Mesenchymal stem cell (in vitro differentiated cells and primary cell): ENCODE measurements around the gene WDR31.

Source experiments
- DNase-seq: peaks from one replicate; pipeline ENCODE4 v3.0.0-alpha.2; 2013
- H2AFZ ChIP-seq: one replicate; pipeline ENCODE4 v1.6.1; 2013; ENCODE audit warnings: low read depth, mild to moderate bottlenecking, control low read depth, inconsistent platforms, low read length, moderate library complexity
- H2AK5ac ChIP-seq: 2 replicates; pipeline ENCODE4 v1.6.1; 2013; ENCODE audit warnings: low read length, moderate library complexity, mild to moderate bottlenecking, inconsistent platforms; ENCODE audit not compliant: severe bottlenecking
- H2BK120ac ChIP-seq: one replicate; pipeline ENCODE4 v1.6.1; 2013; ENCODE audit warnings: low read depth, mild to moderate bottlenecking, inconsistent platforms, low read length, moderate library complexity
- H2BK12ac ChIP-seq, 2 experiments: one replicate each; pipeline ENCODE4 v1.6.1; 2013; ENCODE audit warnings: inconsistent platforms in 2 of 2, low read length in 2 of 2, mild to moderate bottlenecking in 2 of 2, moderate library complexity in 2 of 2, control low read depth in 1 of 2
- H2BK15ac ChIP-seq: one replicate; pipeline ENCODE4 v1.6.1; 2013; ENCODE audit warnings: mild to moderate bottlenecking, low read depth, inconsistent platforms; ENCODE audit not compliant: poor library complexity, severe bottlenecking
- H2BK5ac ChIP-seq: 2 replicates; pipeline ENCODE4 v1.6.1; 2013; ENCODE audit warnings: low read depth, mild to moderate bottlenecking, low read length, control low read depth, inconsistent platforms; ENCODE audit not compliant: poor library complexity, severe bottlenecking
- H3K14ac ChIP-seq, 2 experiments: one replicate each; pipeline ENCODE4 v1.6.1; 2013; ENCODE audit warnings: inconsistent platforms in 2 of 2, low read length in 2 of 2, control low read depth in 1 of 2, mild to moderate bottlenecking in 1 of 2, moderate library complexity in 1 of 2
- H3K18ac ChIP-seq, 2 experiments: one replicate each; pipeline ENCODE4 v1.6.1; 2013; ENCODE audit warnings: inconsistent platforms in 2 of 2, low read length in 2 of 2, control low read depth in 1 of 2, low read depth in 1 of 2, mild to moderate bottlenecking in 1 of 2
- H3K23ac ChIP-seq, 2 experiments: one replicate each; pipeline ENCODE4 v1.6.1; 2013; ENCODE audit warnings: inconsistent platforms in 2 of 2, low read length in 2 of 2, mild to moderate bottlenecking in 2 of 2, moderate library complexity in 2 of 2, control low read depth in 1 of 2
- H3K27ac ChIP-seq: 2 replicates; pipeline ENCODE4 v1.5.1; 2013; ENCODE audit warnings: mild to moderate bottlenecking, moderate library complexity, low read length, control low read depth, inconsistent platforms; ENCODE audit not compliant: poor library complexity, severe bottlenecking
- H3K27me3 ChIP-seq, 2 experiments: 2 replicates each; pipeline versions ENCODE4 v1.6.1 to v1.7.0; 2013; ENCODE audit warnings: low read length in 2 of 2, mild to moderate bottlenecking in 2 of 2, moderate library complexity in 2 of 2, control low read depth in 1 of 2, inconsistent platforms in 1 of 2; ENCODE audit not compliant: control insufficient read depth in 1 of 2, insufficient read depth in 1 of 2
- H3K36me3 ChIP-seq, 2 experiments: 2 replicates each; pipeline versions ENCODE4 v1.6.1 to v1.7.0; 2013; ENCODE audit warnings: low read length in 2 of 2, control low read depth in 1 of 2, inconsistent platforms in 1 of 2, low read depth in 1 of 2, mild to moderate bottlenecking in 1 of 2; ENCODE audit not compliant: insufficient read depth in 2 of 2, control insufficient read depth in 1 of 2
- H3K4ac ChIP-seq, 2 experiments: one replicate each; pipeline ENCODE4 v1.6.1; 2013; ENCODE audit warnings: inconsistent platforms in 2 of 2, low read length in 2 of 2, mild to moderate bottlenecking in 2 of 2, moderate library complexity in 2 of 2, control low read depth in 1 of 2, low read depth in 1 of 2
- H3K4me1 ChIP-seq: 2 replicates; pipeline ENCODE4 v1.6.1; 2013; ENCODE audit warnings: low read depth, low read length, control low read depth; ENCODE audit not compliant: control insufficient read depth, insufficient read depth
- H3K4me2 ChIP-seq: 2 replicates; pipeline ENCODE4 v1.6.1; 2013; ENCODE audit warnings: low read length, mild to moderate bottlenecking, inconsistent platforms; ENCODE audit not compliant: poor library complexity, severe bottlenecking
- H3K4me3 ChIP-seq, 2 experiments: 2 replicates each; pipeline versions ENCODE4 v1.5.1 to v1.7.0; 2013; ENCODE audit warnings: low read length in 2 of 2, mild to moderate bottlenecking in 2 of 2, control low read depth in 1 of 2, low read depth in 1 of 2; ENCODE audit not compliant: insufficient read depth in 1 of 2
- H3K79me1 ChIP-seq: replicated peaks from 2 replicates; pipeline ENCODE4 v1.6.1; 2013; ENCODE audit warnings: mild to moderate bottlenecking, control low read depth, low read length, inconsistent platforms; ENCODE audit not compliant: poor library complexity, severe bottlenecking
- H3K9ac ChIP-seq: 2 replicates; pipeline ENCODE4 v1.7.0; 2013; ENCODE audit warnings: mild to moderate bottlenecking, low read length, moderate library complexity
- H3K9me3 ChIP-seq: 2 replicates; pipeline ENCODE4 v1.7.0; 2013; ENCODE audit warnings: mild to moderate bottlenecking, low read length; ENCODE audit not compliant: control insufficient read depth
- H4K8ac ChIP-seq: one replicate; pipeline ENCODE4 v1.6.1; 2013; ENCODE audit warnings: inconsistent platforms, mild to moderate bottlenecking, low read length, moderate library complexity
- H4K91ac ChIP-seq: one replicate; pipeline ENCODE4 v1.6.1; 2013; ENCODE audit warnings: mild to moderate bottlenecking, low read length, inconsistent platforms
- WGBS: methylation state at CpG from one replicate; pipeline ENCODE4 v1.1.7; 2013; ENCODE audit warnings: mixed read lengths; 5-methylcytosine and 5-hydroxymethylcytosine counted together

The WDR31 gene

DNA sequence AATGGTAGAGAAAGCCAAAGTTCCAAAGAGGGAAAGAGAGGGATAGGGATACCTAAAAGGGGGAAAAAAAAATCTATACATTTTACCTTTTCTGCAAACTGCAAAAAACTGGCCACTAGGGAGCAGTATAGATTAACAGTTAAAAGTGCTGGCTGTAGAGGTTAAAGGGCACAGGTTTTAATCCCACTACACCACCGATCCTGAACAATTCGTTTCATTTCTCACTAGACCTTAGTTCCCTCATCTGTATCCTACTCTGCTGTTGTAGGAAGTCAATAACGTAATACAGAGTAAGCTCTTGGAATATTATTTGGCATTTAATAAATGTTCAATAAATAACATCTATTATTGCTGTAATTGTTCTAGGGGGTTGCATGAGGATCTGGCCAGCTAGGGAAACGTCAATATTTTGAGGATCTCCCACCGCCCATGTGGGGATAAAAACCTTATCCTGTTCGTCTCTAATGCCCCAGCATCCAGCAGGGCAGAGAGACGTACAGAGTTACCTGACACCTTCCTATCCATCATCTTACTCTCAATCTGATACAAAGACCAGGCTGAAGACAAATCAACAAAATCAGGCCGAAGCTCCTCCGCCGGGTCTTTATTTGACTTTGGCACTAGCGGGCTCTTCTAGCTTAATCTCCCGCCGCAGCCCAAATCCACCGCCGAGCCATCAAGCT is 65.5 kb downstream of the WDR31 start:
- WGBS: 0% methylated on average over 12 of the region's 15 CpGs
- H2BK120ac ChIP-seq: peak overlapping the region; percentile 23
- no peak overlapping the region for H3K23ac ChIP-seq
- no peaks in the 10 kb centered on the region for H3K9me3 ChIP-seq
- H3K4ac ChIP-seq: peak overlapping the region in 1 of 2 experiments; percentile 6
- H3K36me3 ChIP-seq: peaks cover 26 to 62% of the 10 kb centered on the region in 2 experiments
- H2AFZ ChIP-seq: no peak overlapping the region
- H2BK12ac ChIP-seq: peak overlapping the region in 1 of 2 experiments; percentile 31
- no peaks in the 10 kb centered on the region for H3K4me1 ChIP-seq
- no peak overlapping the region for H4K91ac ChIP-seq
- no peak overlapping the region for H2AK5ac ChIP-seq
- H3K9ac ChIP-seq: peak overlapping the region; percentile 98
- H3K4me3 ChIP-seq: peak overlapping the region; percentile 65 to 98
- peak overlapping the region; percentile 34 for H2BK5ac ChIP-seq
- H3K18ac ChIP-seq: peak overlapping the region in 1 of 2 experiments; percentile 55
- peak overlapping the region; percentile 76 for H4K8ac ChIP-seq
- peak; percentile 80 for DNase-seq
- H3K14ac ChIP-seq: no peak overlapping the region
- H3K4me2 ChIP-seq: peak overlapping the region; percentile 95
- peak overlapping the region; percentile 84 for H2BK15ac ChIP-seq
- H3K79me1 ChIP-seq: peaks cover 23% of the 10 kb centered on the region
- no peaks in the 10 kb centered on the region for H3K27me3 ChIP-seq
- H3K27ac ChIP-seq: peak overlapping the region; percentile 84

DNA sequence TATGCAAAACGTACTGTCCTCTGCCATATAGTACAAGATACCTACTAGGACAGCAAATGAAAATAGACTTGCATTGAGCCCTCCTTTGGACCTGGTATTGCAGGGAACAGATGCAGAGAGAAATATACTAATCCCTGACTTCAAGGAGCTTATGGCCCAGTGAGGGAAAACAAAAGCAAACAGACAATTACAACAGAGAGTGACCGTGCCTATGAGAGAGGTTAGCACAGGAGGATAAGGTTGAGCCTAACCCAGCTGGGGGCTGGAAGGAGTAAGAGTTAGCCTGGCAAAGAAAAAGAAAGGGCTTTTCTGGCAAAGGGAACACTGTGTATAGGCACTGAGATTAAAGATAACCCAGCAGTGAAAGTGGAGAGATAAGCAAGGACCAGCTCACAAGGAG is 70.2 kb downstream of the WDR31 start:
- no peak overlapping the region for H2BK5ac ChIP-seq
- H3K9ac ChIP-seq: no peak overlapping the region
- no peaks in the 10 kb centered on the region for H3K9me3 ChIP-seq
- H4K8ac ChIP-seq: no peak overlapping the region
- 100% methylated on average over 1 of the region's 2 CpGs for WGBS
- no peak overlapping the region for H3K18ac ChIP-seq
- no peaks in the 10 kb centered on the region for H3K27me3 ChIP-seq
- H3K27ac ChIP-seq: no peak overlapping the region
- H3K36me3 ChIP-seq: peaks cover 23 to 75% of the 10 kb centered on the region in 2 experiments
- no peak overlapping the region for H2BK120ac ChIP-seq
- H3K14ac ChIP-seq: no peak overlapping the region
- H2BK15ac ChIP-seq: no peak overlapping the region
- H3K4ac ChIP-seq: no peak overlapping the region
- no peak overlapping the region for H2AFZ ChIP-seq
- H2AK5ac ChIP-seq: no peak overlapping the region
- no peak overlapping the region for H4K91ac ChIP-seq
- H3K4me1 ChIP-seq: no peaks in the 10 kb centered on the region
- no peak overlapping the region for H3K4me3 ChIP-seq
- H3K23ac ChIP-seq: no peak overlapping the region
- no peak for DNase-seq
- H3K4me2 ChIP-seq: no peak overlapping the region
- H2BK12ac ChIP-seq: no peak overlapping the region
- H3K79me1 ChIP-seq: peaks cover 19% of the 10 kb centered on the region

DNA sequence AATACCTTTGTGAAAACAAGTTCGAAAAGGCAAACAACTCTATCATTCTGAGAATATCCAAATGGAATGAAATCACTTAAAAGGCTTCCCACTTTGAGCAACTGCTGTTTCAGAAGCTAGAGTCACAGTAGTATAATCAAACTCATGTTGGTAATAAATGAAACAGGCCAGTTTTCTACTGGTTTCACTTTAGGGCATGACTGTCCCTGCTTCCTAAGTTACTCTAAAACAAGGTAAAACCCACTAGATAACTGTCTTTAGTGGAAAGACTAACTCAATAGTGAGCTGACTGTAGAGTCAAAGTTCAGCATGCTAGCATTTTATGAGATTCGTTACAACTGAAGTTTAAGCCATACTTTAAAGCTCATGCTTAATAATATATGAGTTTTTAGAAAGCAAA is 70.7 kb downstream of the WDR31 start:
- Histone ChIP-seq H3K4me1 (no peaks in the 10 kb centered on the region), H3K23ac (no peak overlapping the region), H3K79me1 (peaks cover 19% of the 10 kb centered on the region), H3K36me3 (peaks cover 23 to 77% of the 10 kb centered on the region in 2 experiments), H3K4me3 (no peak overlapping the region), H2AFZ (no peak overlapping the region), H2BK5ac (no peak overlapping the region), H4K8ac (no peak overlapping the region), H3K27me3 (no peaks in the 10 kb centered on the region), H2BK120ac (no peak overlapping the region), H3K18ac (no peak overlapping the region), H3K4ac (no peak overlapping the region), H2AK5ac (no peak overlapping the region), H2BK12ac (no peak overlapping the region), H3K14ac (no peak overlapping the region), H2BK15ac (no peak overlapping the region), H3K9ac (no peak overlapping the region), H3K4me2 (no peak overlapping the region), H3K27ac (no peak overlapping the region), H4K91ac (no peak overlapping the region), H3K9me3 (no peaks in the 10 kb centered on the region)
- 100% methylated on average over 1 of the region's 2 CpGs for WGBS
- DNase-seq: peak; percentile 16

DNA sequence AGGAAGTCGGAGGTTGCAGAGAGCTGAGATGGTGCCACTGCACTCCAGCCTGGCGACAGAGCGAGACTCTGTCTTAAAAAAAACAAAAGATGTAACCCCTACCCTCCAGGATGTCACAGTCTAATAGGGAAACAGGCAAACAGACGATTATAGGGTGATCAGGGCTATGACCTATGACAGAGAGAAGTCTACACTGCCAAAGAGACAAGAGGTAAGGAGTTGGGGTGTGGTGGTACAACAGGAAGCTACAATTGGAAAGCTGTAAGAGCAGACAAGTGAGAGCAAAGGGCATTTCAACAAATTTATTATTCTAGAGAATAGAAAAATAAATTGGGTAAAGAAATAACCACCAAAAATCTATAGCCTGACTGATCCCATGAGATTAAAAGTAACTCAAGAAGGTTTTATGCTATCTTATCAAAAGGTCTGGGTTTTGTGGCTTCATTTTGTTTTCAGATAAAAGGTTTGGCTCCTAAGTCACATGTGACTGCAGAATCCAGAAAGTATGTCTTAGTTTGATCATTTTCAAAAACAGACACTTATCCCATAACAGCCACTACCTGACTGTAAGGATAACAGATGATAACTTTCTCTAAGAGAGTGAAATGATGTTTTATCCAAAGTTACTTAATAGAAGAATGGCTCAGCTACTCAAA is 72.0 kb downstream of the WDR31 start:
- H3K14ac ChIP-seq: no peak overlapping the region
- no peak overlapping the region for H2BK5ac ChIP-seq
- 96% methylated on average over 2 of the region's 4 CpGs for WGBS
- H4K8ac ChIP-seq: no peak overlapping the region
- no peak overlapping the region for H3K18ac ChIP-seq
- H3K4me1 ChIP-seq: no peaks in the 10 kb centered on the region
- no peak overlapping the region for H2AK5ac ChIP-seq
- H3K27ac ChIP-seq: no peak overlapping the region
- H3K36me3 ChIP-seq: peaks cover 23 to 77% of the 10 kb centered on the region in 2 experiments
- no peak overlapping the region for H3K4ac ChIP-seq
- H2AFZ ChIP-seq: no peak overlapping the region
- H3K9ac ChIP-seq: no peak overlapping the region
- H3K4me2 ChIP-seq: no peak overlapping the region
- no peak overlapping the region for H4K91ac ChIP-seq
- no peak overlapping the region for H2BK12ac ChIP-seq
- no peak overlapping the region for H2BK120ac ChIP-seq
- H3K4me3 ChIP-seq: no peak overlapping the region
- no peaks in the 10 kb centered on the region for H3K27me3 ChIP-seq
- no peaks in the 10 kb centered on the region for H3K9me3 ChIP-seq
- DNase-seq: no peak
- H2BK15ac ChIP-seq: no peak overlapping the region
- H3K79me1 ChIP-seq: peaks cover 18% of the 10 kb centered on the region
- no peak overlapping the region for H3K23ac ChIP-seq
